Neural progenitor cell (in vitro differentiated cells): ENCODE results near the gene RPTOR. TPM values are rescaled to one million over a fixed set of nuclear protein-coding genes. Genes with fewer than 3 reads are reported as not detected.
A peak's percentile ranks its signal among the peaks of the same experiment; 100 is the strongest.
"Not testable (repeated sequence)": the region's sequence is repeated elsewhere in the genome, so short reads cannot be mapped to it uniquely, and the experiment has no call there.

Experiments
- DNase-seq: peaks from one replicate; pipeline ENCODE4 v3.0.0-alpha.2; 2016; ENCODE audit warnings: low spot score
- H2AFZ ChIP-seq: fragments of 200-600 bp; sonication (generic); replicated peaks from 2 replicates; pipeline ENCODE4 v1.6.1; 2016; ENCODE audit warnings: antibody characterized with exemption
- H3F3A ChIP-seq: fragments of 200-600 bp; sonication (generic); 2 replicates; pipeline ENCODE4 v1.6.1; 2016; ENCODE audit warnings: antibody characterized with exemption, low read depth
- H3K27ac ChIP-seq: fragments of 200-600 bp; sonication (generic); 2 replicates; pipeline ENCODE4 v1.5.1; 2016; ENCODE audit warnings: mild to moderate bottlenecking
- H3K27me3 ChIP-seq: fragments of 200-600 bp; sonication (generic); 2 replicates; pipeline ENCODE4 v1.6.1; 2016; ENCODE audit warnings: mild to moderate bottlenecking, moderate library complexity
- H3K36me3 ChIP-seq: fragments of 200-600 bp; sonication (generic); 2 replicates; pipeline ENCODE4 v1.5.1; 2016
- H3K4me1 ChIP-seq: fragments of 200-600 bp; sonication (generic); 2 replicates; pipeline ENCODE4 v1.6.1; 2016; ENCODE audit warnings: mixed run types
- H3K4me2 ChIP-seq: fragments of 200-600 bp; sonication (generic); 2 replicates; pipeline ENCODE4 v1.6.1; 2016
- H3K4me3 ChIP-seq: fragments of 200-600 bp; sonication (generic); 2 replicates; pipeline ENCODE4 v1.5.1; 2016
- H3K79me2 ChIP-seq: fragments of 200-600 bp; sonication (generic); 2 replicates; pipeline ENCODE4 v1.6.1; 2016; ENCODE audit warnings: low read depth
- H3K9ac ChIP-seq: fragments of 200-600 bp; sonication (generic); 2 replicates; pipeline ENCODE4 v1.6.1; 2016
- H3K9me3 ChIP-seq: fragments of 200-600 bp; sonication (generic); 2 replicates; pipeline ENCODE4 v1.5.1; 2016; ENCODE audit warnings: low read depth
- H4K20me1 ChIP-seq: fragments of 200-600 bp; sonication (generic); 2 replicates; pipeline ENCODE4 v1.6.1; 2016; ENCODE audit warnings: low read depth
- H3K27ac Mint-ChIP-seq: 3 replicates; pipeline ENCODE4 v1.8.0; 2021; ENCODE audit warnings: mixed read lengths
- H3K27me3 Mint-ChIP-seq: 2 replicates; pipeline ENCODE4 v1.8.0; 2022; ENCODE audit warnings: low read depth, mild to moderate bottlenecking, inconsistent platforms, moderate library complexity, mixed read lengths; ENCODE audit not compliant: insufficient read depth
- H3K36me3 Mint-ChIP-seq: 3 replicates; pipeline ENCODE4 v1.8.0; 2021; ENCODE audit warnings: mixed read lengths
- H3K4me1 Mint-ChIP-seq: 3 replicates; pipeline ENCODE4 v1.8.0; 2021; ENCODE audit warnings: mixed read lengths
- H3K4me3 Mint-ChIP-seq: 3 replicates; pipeline ENCODE4 v1.8.0; 2021; ENCODE audit warnings: mild to moderate bottlenecking, moderate library complexity, mixed read lengths
- H3K9me3 Mint-ChIP-seq: 3 replicates; pipeline ENCODE4 v1.8.0; 2020; ENCODE audit warnings: mixed read lengths
- CTCF ChIP-seq: fragments of 200-600 bp; sonication (generic); IDR thresholded peaks from 2 replicates; pipeline ENCODE4 v1.5.1; 2017; ENCODE audit warnings: antibody characterized with exemption, mild to moderate bottlenecking
- EZH2 ChIP-seq: fragments of 200-600 bp; sonication (generic); IDR thresholded peaks from 2 replicates; pipeline ENCODE4 v1.6.1; 2017; ENCODE audit warnings: antibody characterized with exemption, mild to moderate bottlenecking, moderate library complexity
- EZH2phosphoT487 ChIP-seq: fragments of 200-600 bp; sonication (generic); IDR thresholded peaks from 2 replicates; pipeline ENCODE4 v1.6.1; 2017; ENCODE audit warnings: antibody characterized with exemption
- total RNA-seq: library from RNA; depleted of rRNA; stranded (reverse); fragments of >200 nt; gene quantifications from 2 replicates; pipeline ENCODE4 v1.2.3, GENCODE V29; 2015; ENCODE audit warnings: low replicate concordance

Gene RPTOR
- total RNA-seq, 1 donor from 2014 or later: 7.4 TPM

GRCh38 chr17:80577876-80578570 is 33.4 kb downstream of the RPTOR start:
- Histone ChIP-seq H2AFZ (no peak overlapping the region), H3K9me3 (no peaks in the 10 kb centered on the region), H3K9ac (no peak overlapping the region), H3K79me2 (peaks cover 21% of the 10 kb centered on the region), H3K4me1 (no peaks in the 10 kb centered on the region), H3K4me2 (no peak overlapping the region), H4K20me1 (peaks cover 69% of the 10 kb centered on the region), H3K4me3 (no peak overlapping the region), H3F3A (no peaks in the 10 kb centered on the region), H3K27ac (no peak overlapping the region), H3K27me3 (peaks cover 3% of the 10 kb centered on the region), H3K36me3 (no peaks in the 10 kb centered on the region)
- Mint-ChIP-seq H3K27ac (peak overlapping the region; percentile 35), H3K4me3 (no peak overlapping the region), H3K27me3 (no peaks in the 10 kb centered on the region), H3K9me3 (no peaks in the 10 kb centered on the region), H3K4me1 (peaks cover 6% of the 10 kb centered on the region), H3K36me3 (no peaks in the 10 kb centered on the region)
- TF ChIP-seq CTCF (no peak), EZH2phosphoT487 (no peak), EZH2 (no peak)
- DNase-seq: no peak

GRCh38 chr17:80578668-80579388 is 34.2 kb downstream of the RPTOR start:
- not testable (repeated sequence) for H3K4me3 Mint-ChIP-seq, H2AFZ ChIP-seq, H3K27me3 Mint-ChIP-seq, H3K36me3 ChIP-seq, H3K27me3 ChIP-seq, H3K4me3 ChIP-seq, H3F3A ChIP-seq, H3K9me3 Mint-ChIP-seq, H3K9me3 ChIP-seq, H3K27ac Mint-ChIP-seq, DNase-seq, H3K27ac ChIP-seq, H3K4me2 ChIP-seq, H3K9ac ChIP-seq, H3K4me1 ChIP-seq, H3K36me3 Mint-ChIP-seq
- peaks cover 22% of the 10 kb centered on the region for H3K79me2 ChIP-seq
- peaks cover 12% of the 10 kb centered on the region for H3K4me1 Mint-ChIP-seq
- H4K20me1 ChIP-seq: peaks cover 69% of the 10 kb centered on the region

- H3K79me2 ChIP-seq: peaks cover 22% of the 10 kb centered on the region
- no peaks in the 10 kb centered on the region for H3K9me3 ChIP-seq
Measured at GRCh38 chr17:80582165-80582564, 37.5 kb downstream of the RPTOR start.

More at GRCh38 chr17:80582165-80582564, 37.5 kb downstream of the RPTOR start:
- no peak overlapping the region for H3K9ac ChIP-seq
- H3K9me3 Mint-ChIP-seq: no peaks in the 10 kb centered on the region
- DNase-seq: no peak
- H3K4me3 ChIP-seq: no peak overlapping the region
- no peaks in the 10 kb centered on the region for H3F3A ChIP-seq
- no peak overlapping the region for H3K27ac ChIP-seq
- H3K27ac Mint-ChIP-seq: no peak overlapping the region
- no peaks in the 10 kb centered on the region for H3K27me3 ChIP-seq
- peaks cover 61% of the 10 kb centered on the region for H4K20me1 ChIP-seq
- H3K4me2 ChIP-seq: no peak overlapping the region
- no peak overlapping the region for H2AFZ ChIP-seq
- H3K4me1 ChIP-seq: peaks cover 6% of the 10 kb centered on the region
- H3K36me3 ChIP-seq: no peaks in the 10 kb centered on the region
- H3K36me3 Mint-ChIP-seq: no peaks in the 10 kb centered on the region
- peaks cover 18% of the 10 kb centered on the region for H3K4me1 Mint-ChIP-seq
- no peaks in the 10 kb centered on the region for H3K27me3 Mint-ChIP-seq
- no peak overlapping the region for H3K4me3 Mint-ChIP-seq
- no peak for TF ChIP-seq EZH2
- no peak for TF ChIP-seq EZH2phosphoT487
- TF ChIP-seq CTCF: no peak
